AG10803 (cell line): ENCODE data around the gene CPSF2.

ENCODE experiments used
- DNase-seq: peaks from one replicate; pipeline ENCODE4 v3.0.0; 2010; ENCODE audit warnings: low read depth
- H3K4me3 ChIP-seq: 2 replicates; pipeline ENCODE4 v1.5.1; 2011; ENCODE audit warnings: mild to moderate bottlenecking, low read length, control low read depth
- CTCF ChIP-seq: conservative IDR thresholded peaks from 2 replicates; pipeline ENCODE4 v1.5.1; 2011; ENCODE audit warnings: mild to moderate bottlenecking, low read length, control low read depth, inconsistent platforms

CPSF2 gene

DNA sequence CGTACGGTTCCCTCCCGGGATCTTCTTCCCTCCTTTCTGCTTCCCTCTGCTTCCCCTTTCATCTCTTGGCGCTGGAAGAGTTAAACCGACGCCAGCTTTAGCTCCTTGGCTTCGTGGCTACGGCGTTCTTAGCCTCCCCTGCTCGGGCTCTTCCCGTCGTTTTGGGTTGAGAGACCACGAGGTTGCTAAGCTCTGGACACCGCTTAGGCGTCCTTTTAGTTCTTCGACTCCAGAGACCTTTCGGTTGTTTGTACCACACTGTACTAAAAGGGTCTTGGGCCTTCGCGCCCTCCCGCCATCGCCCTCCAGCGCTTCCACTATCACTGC, 545 bp downstream of the CPSF2 start:
- TF ChIP-seq CTCF, result no peak
- peak overlapping the region; percentile 96 for H3K4me3 ChIP-seq
- DNase-seq, result peak; percentile 26

GRCh38 chr14:92122761-92123160, 992 bp downstream of the CPSF2 start:
- H3K4me3 ChIP-seq, result peak overlapping the region; percentile 96
- no peak for TF ChIP-seq CTCF
- no peak for DNase-seq

GRCh38 chr14:92134456-92134855, 12.7 kb downstream of the CPSF2 start:
- no peak for DNase-seq
- TF ChIP-seq CTCF, result no peak
- H3K4me3 ChIP-seq, result no peak overlapping the region

GRCh38 chr14:92135269-92135668, 13.5 kb downstream of the CPSF2 start:
- peak; percentile 61 for DNase-seq
- no peak overlapping the region for H3K4me3 ChIP-seq
- TF ChIP-seq CTCF, result peak; percentile 70

- DNase-seq, result no peak
- no peak overlapping the region for H3K4me3 ChIP-seq
- TF ChIP-seq CTCF, result no peak
Observed at GRCh38 chr14:92143309-92143708, 21.5 kb downstream of the CPSF2 start.

GRCh38 chr14:92143962-92144361, 22.2 kb downstream of the CPSF2 start:
- H3K4me3 ChIP-seq, result no peak overlapping the region
- no peak for DNase-seq
- TF ChIP-seq CTCF, result no peak

DNA sequence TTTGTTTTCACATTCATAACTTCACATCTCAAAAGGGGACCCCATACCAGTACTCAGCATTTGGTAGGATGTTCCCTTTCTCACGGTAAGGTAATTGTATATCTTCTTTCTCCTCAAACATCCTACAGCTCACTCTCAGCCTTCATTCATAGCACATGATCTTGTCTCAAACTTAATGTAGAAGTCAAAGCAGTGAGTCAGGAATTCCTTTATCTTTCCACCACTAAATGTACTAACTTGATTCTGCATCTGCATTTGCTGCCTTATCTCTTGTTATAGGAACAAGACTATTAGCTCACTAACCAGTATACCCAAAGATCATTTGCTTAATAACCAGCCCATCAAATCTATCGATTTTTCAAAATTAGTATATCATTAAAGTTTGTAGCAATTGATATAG, 22.9 kb downstream of the CPSF2 start:
- DNase-seq, result no peak
- H3K4me3 ChIP-seq, result no peak overlapping the region
- TF ChIP-seq CTCF, result no peak
